HG03045 (cell line): ENCODE results near the gene SLC9A9.

Experiments
- ATAC-seq: cut with Tn5 transposase; IDR thresholded peaks from one replicate; pipeline ENCODE4 v1.9.1; 2021; ENCODE audit warnings: mild to moderate bottlenecking, moderate library complexity; ENCODE audit not compliant: unreplicated experiment

The SLC9A9 gene

DNA sequence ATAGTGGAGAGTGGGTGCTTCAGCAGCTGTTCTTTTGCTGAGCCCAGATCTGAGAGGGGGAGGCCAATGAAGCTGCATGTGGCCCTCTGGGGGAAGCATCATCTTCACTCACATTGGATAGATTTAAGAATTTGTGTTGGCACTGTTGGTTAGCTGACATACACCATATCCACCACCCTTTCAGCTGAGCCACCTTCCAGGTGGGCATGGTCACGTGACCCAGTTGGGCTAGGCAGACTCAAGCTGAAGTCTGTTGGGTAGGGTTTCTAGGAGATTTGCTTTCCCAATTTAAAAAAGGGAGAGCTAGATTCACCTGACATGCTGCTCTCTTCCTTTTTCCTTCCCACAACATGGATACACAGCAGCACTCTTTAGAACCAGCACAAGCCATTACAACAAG, 417.7 kb downstream of the SLC9A9 start:
- no peak for ATAC-seq

DNA sequence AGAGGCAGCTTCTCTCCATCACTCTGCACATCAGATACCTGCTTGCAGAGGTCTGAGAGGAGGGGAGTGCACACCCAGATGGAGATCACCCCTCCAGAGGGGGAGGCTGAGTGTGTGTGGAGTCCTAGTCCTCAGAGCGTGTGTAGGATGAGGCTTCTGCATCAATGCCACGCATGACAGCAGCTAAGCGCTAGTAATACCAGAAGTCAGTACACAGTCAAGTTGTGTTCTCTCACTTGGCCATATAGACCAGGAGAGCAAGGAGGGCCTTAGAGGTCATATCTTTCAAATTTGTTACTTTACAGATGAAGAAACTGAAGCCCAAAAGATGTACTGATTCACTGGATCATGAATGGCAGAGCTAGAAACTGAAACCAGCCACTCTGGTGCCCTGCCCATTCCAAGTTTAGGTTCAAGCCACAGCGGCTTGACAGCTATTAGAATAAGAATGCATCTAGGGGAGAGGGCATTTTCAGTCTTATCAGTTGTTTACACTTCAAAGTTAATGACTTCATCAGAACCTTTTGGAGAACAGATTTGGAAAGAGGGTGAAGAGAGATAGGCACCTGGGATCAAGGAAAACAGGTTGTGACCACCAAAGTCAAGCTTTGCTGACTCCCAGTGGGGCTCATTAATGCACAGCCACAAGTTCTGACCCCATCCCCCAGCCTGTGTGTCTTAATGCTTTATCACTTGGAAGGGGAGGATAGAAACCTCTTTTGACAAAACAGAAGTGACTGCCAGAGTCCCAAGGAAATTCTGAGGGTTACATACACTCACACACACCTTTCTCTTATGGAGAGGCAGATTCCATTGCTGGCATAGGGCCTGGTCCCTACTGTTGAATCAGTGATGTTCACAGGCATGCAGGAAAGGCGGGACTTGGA, 418.4 kb downstream of the SLC9A9 start:
- no peak for ATAC-seq

DNA sequence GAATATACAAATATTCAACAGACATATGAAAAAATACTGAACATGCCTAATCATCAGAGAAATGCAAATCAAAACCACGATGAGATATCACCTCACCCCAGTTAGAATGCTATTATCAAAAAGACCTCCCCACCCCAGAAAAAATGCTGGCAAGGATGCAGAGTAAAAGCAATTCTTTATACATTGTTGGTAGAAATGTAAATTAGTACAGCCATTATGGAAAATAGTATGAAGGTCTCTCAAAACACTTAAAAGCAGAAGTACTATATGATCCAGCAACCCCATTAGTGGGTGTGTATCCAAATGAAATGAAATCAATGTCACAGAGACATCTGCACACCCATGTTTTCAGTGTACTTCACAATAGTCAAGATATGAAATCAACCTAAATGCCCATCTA, 420.0 kb downstream of the SLC9A9 start:
- no peak for ATAC-seq

DNA sequence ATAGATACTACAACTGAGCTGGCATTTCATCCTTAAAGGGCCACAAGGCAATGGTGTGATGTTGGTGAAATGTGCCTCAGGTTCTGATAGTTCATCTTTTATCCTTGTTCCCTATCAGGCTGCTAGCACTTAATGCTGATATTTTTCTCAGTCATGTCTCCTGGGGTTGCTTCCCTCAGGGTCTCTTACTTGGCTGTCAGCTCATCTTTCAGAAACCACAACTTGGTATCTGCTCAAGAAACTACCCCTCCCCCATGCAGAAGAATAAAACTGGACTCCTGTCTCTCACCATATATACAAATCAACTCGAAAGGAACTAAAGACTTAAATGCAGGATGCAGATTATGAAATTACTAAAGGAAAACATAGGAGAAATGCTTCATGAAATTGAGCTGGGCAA, 420.6 kb downstream of the SLC9A9 start:
- no peak for ATAC-seq

DNA sequence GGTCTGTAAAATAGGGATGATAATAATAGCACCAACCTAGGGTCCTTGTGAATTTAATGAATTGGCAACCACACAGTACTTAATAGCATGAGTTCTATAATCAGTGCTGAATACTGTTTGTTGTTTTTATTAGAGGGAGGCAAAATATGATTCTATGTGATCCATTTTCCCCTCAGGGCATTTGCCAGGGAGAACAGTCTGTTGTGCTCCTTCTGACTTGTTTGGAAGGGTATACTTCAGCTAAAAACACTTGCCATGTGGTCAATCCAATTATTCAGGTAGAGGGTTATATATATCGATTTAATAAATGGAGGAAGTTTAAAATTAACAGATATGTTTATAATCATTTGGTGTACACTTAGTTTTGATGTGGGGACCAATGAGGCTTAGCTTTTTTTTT, 423.4 kb downstream of the SLC9A9 start:
- ATAC-seq, result no peak

DNA sequence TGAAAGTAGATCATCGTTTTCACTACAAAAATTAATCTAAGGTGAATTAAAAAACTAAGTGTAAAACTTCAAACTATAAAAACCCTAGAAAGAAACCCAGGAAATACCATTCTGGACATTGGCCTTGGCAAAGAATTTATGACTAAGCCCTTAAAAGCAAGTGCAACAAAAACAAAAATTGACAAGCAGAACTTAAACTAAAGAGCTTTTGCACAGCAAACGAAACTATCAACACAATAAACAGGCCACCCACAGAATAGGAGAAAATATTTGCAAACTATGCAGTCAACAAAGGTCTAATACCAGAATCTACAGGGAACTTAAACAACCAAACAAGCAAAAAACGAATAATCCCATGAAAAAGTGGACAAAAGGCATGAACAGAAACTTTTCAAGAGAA, 426.7 kb downstream of the SLC9A9 start:
- ATAC-seq, result no peak

DNA sequence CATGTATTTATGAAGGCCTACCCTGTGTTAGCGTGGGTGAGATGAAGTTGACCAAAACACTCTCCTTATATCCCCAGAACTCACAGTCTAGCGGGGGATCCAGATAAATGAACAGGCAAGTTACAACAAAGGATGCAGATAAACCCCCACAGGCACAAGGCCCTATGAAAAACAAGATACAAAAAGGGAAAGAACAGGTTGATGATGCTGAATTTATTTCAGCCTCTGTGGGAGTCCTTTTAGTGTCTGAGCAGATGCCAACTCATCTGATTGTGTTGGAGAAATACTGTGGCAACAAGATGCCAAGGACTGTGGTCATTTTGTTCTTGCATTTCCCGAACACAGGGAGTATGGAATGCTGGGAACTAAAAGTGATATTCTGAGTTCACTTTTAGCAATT, 428.7 kb downstream of the SLC9A9 start:
- no peak for ATAC-seq

DNA sequence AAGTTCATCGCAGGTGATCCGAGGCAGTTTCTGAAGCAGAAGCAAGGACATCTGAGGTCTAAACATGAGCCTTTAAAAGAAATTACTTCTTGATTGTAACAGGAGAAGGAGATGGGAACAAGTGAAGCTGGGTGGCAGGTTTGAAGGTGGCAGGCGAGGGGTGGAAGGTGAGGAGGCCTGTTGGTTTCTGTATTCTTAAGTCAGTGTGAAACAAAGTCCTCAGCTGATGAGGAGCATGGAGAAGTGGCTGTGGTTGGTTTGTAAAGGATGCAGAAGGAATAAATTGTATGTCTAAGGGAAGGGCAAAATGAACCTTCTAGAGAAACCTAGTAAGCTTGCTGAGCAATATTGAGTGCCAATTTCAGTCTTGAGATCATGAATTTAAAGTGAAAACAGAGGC, 429.9 kb downstream of the SLC9A9 start:
- no peak for ATAC-seq

DNA sequence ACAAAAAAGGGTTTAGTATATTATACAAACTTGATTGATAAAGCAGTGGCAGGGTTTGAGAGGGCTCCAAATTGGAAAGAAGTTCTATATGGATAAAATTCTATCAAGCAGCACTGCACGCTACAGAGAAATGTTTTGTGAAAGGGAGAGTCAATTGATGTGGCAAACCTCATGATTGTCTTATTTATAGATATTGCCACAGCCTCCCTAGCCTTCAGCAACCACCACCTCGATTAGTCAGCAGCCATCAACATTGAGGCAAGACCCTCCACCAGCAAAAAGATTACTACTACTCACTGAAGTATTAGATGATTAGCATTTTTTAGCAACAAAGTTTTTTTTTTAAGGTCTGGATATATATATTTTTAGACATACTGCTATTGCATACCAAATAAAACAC, 432.0 kb downstream of the SLC9A9 start:
- ATAC-seq, result no peak

DNA sequence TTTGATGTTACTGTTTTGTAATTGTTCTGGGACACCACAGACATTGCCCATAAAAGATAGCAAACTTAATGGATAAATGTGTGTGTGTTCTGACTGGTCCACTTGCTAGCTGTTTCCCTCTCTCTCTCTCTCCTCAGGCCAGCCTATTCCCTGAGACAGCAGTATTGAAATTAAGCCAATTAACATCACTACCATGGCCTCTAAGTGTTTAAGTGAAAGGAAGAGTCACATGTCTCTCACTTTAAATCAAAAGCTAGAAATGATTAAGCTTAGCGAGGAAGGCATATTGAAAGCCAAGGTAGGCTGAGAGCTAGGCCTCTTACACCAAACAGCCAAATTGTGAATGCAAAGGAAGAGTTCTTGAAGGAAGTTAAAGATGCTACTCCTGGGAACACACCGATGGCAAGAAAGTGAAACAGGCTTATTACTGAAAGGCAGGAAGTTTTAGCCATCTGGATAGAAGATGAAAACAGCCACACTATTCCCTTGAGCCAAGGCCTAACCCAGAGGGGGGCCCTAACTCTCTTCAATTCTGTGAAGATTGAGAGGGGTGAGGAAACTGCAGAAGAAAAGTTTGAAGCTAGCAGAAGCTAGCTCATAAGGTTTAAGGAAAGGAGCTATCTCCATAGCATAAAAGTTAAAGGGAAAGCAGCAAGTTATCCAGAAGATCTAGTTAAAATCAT, 433.6 kb downstream of the SLC9A9 start:
- ATAC-seq, result no peak

DNA sequence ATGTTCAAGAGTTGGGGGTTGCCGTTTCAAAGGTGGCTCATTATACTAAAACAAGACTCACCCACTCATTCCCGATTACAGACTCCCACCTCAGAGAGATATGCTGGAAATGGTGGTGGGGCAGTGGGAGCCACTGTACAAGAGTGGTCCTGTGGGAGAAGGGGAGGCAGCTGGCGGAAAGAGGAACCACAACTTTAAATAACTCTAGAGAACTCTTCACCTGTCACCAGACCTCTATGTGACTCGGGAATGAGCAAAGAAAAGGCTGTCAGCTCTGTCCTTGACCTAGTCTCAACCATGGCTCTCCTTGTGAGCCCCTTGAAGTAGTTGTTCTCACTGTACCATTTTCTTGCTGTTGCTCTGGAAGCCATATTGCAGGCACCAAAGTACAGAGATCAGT, 434.9 kb downstream of the SLC9A9 start:
- no peak for ATAC-seq

DNA sequence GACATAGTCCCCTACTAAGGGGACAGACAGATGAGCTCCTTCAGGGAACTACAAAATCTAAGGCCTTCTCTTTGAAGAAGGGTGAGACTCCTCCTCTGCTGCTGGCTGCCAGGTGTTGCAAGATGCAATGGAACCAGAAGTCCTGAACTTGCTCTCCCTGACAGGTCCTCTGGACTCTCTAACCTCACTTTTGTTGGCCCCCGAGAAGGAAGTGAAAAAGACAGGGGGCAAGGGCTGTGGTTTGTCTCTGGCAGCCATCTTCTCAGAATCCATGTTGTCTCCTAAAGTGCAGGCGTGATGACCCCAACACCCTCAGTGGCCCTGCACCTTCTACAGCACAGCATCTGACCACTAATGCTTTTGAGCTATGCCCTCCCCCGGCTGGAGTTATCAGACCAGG, 436.2 kb downstream of the SLC9A9 start:
- ATAC-seq, result peak; percentile 60

DNA sequence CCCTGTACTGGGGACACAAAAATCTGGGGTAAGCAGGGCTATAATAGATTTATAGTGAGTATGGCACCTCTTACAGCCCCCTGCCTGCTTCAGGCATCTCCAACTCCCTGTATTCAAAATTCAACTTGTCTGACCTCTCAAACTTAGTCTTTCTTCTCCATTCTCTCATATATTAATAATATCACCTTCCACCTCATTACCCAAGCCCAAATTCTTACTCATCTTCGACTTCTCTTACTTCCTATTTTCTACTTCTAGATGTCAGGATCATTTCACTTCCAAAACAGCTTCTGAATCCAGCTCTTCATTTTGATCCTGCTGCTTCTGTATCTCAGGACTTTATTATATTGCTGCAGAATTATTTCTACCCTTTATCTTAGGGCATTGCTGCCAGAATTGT, 438.0 kb downstream of the SLC9A9 start:
- ATAC-seq, result no peak

DNA sequence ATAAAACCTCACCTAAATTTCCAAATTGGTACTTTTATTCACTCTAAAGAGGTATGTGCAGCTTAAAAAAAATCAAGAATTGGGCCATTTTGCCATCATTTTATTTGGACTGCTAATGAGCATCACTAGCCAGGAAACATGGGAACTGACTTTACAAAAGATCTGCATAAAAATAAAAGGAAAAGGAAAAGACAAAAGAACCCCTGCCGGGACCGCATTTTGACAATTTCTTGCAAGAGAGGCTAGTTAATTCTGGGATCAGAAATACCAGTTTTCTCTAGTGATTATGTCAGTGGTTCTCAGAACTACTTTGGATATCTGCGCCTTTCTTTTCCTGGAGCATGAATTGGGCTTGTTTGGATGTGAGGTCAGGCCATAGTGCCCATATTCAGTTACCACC, 439.5 kb downstream of the SLC9A9 start:
- ATAC-seq, result no peak

DNA sequence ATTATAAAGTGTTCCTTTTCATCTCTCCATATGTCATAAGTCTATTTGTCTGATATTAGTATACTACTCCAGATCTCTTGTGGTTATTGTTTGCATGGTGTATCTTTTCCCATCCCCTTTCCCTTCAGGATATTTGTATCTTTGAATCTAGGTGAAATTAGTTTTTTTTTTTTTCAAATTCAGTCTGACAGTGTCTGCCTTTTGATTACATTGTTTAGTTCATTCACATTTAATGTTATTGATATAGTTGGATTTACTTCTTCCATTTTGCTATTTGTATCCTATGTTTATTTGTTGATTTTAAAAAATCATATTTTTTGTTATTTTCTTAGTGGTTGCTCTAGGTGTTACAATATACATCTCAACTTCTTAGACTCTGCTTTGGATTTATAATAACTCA, 445.7 kb downstream of the SLC9A9 start:
- no peak for ATAC-seq

DNA sequence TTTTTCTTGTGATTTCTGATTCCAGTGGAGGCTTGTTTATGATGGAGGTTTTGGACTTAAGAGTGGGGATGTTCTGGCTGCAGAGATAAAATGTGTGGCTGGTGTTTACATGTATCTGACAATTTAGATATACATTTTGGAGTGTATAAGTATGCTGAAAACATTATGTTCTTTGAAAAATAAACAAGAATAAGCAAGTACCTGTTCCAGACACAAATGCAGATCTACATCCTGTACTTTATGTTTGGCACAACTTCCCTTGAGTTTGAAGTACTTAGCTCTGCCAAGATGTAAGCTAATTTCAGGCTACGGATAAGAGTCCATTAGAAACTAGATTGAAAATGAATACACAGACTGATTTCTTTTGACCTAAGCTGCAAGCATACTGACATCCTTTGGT, 451.5 kb downstream of the SLC9A9 start:
- ATAC-seq, result no peak

DNA sequence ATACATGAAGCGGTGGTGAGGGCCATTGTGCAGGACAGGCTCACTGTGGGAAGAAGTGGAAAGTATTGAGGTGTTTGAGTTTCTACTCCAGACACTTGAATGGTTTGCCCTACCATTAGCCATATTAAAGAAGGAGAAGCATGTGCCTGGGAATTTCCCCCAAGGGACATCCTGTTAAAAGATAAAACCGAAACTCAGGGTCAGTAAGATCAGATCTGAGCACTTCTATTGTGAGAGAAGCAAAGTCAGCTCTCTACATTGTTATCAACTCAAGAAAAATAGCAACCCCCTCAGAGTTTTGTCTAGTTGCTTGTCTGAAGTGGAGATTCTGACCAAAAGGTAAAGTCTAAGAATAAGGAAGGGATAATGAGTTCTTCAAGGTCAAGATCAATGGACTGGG, 458.9 kb downstream of the SLC9A9 start:
- no peak for ATAC-seq

DNA sequence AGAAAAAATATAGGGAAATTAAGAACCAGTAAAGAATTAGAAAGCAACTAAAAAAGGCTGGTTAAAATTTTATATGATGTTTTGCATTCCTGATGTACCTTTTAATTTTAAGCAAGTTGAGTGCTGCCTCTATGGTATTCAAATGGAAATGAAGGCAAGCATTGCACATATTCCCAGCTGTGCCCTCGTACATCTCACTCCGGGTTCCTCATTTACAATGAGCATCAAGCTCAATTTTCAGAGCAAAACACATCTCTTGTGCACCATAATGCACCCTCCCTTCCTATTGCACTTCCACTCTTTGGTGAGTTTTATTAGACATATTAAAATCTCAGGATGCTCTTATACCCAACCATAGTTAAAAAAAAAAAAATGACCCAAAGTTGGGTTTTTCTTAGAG, 460.8 kb downstream of the SLC9A9 start:
- no peak for ATAC-seq

DNA sequence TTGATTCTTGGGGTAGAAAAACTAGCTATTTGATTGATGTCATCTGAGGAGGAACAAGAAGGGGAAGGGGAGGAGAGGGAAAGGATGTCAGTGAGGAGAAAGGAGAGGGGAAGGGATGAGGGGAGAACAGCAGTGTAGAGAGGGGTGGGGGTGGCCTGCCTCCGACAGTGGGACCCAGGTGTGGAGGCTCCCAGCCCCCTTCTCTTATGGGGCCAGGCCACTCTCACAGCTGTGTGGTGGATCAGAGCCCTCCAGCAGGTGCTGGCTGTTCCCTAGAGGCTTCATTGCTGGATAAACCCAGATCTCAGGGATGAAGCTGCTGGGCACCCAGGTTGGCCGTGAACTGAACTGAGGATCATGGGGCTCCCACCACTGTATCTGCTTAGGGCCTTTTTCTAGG, 464.2 kb downstream of the SLC9A9 start:
- ATAC-seq, result no peak

DNA sequence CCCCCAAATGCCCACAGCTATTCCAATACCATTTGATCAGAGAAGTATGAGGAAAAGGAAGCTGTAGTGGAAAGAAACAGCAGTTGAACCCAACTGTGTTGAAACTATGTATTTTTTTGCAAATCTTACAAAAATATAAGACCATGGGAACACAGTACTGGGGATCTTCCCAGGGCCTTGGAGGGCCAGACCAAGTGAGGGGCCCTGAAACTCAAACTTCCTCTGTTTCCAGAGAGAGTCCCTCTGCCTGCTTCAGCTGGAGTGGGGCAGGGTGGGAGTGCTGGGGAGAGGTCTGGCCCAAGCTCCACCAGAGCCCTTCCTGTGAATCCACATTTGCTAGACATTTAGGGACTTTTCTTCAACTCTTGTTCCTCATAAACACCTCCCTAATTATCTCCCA, 464.8 kb downstream of the SLC9A9 start:
- no peak for ATAC-seq

DNA sequence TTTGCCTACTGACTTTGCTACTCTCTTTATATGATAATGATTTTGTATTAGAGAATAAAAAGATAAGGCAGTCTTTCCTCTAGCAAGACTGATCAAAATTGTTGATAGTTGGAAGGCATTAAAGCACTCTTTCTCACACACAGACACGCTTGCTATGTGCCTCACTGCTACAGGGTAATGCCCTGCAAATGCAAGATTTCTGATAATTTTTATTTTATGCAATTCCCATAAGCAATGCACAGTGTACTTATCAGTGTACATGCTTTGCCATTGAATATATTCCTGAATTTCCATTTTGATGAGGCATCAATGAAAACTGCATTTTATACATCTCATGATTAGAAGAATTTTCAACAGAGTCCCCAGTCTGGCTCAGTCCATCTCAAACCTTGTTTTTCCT, 465.5 kb downstream of the SLC9A9 start:
- no peak for ATAC-seq

DNA sequence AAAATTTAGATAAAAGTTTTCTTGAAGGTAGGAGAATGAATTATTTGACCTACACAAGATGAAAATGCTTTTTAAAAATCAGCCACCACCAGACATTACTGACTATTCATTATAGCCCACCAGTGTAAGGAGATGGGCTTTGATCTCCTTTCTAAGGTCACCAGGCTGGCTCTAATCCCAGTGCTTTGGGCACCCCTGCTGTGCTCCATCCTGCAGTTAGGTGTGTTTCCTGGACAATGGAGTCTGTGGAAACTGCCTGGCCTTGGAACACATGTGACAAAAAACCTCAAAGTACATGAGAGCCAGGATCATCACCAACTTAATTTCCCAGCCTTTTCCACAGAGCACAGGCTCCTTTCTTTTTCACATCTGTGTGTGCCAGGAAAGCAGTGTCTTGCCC, 467.8 kb downstream of the SLC9A9 start:
- ATAC-seq, result no peak

DNA sequence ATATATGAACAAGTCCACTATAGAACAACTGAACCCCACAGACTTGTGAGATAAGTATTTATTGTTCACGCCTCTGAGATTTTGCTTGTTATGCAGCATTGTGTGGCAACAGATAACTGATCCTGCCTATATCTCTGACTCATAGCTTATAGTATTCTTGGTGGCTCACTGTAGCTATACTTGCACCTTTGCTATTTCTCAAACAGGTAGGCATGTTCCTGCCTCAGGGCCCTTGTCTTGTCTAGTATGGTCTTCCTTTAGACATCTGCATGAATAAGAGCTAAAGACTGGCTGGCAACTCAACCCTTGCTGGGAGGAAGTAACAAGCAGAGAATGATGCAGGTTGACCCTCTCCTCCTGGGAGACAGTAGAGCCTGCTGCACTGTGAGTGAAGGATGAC, 472.6 kb downstream of the SLC9A9 start:
- no peak for ATAC-seq
